IPS-NIHi11 (cell line): ENCODE measurements around the gene RCVRN.

Experiments
- DNase-seq: peaks from one replicate; pipeline ENCODE4 v3.0.0; 2012; ENCODE audit warnings: mixed read lengths, low spot score

RCVRN gene

DNA sequence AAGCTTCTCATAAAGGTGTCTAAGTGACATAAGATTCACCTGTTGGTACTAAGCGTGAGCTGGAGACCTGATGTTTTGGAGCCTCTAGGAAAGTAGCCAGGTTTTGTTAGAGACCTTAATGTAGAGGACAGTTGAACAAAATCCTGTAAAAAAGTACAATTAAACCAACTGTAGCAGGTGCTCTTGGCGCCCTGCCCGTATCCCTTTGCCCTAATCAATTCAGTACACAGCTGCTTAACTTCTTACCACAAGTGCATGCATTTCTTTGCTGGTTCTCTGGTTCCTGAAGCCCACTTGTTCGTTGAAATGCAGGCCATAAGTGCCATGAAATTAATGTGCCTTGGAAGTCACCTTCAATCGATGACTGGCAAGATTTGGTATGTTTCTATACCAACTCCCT is 54.9 kb downstream of the RCVRN start:
- no peak for DNase-seq
